Urinary bladder (tissue), 4 donors: ENCODE measurements around the gene ANKRD17. TPM values are rescaled to one million over a fixed set of nuclear protein-coding genes. Genes with fewer than 3 reads are reported as not detected.
"Not testable (repeated sequence)": the region's sequence is repeated elsewhere in the genome, so short reads cannot be mapped to it uniquely, and the experiment has no call there.

ENCODE experiments used
- DNase-seq: peaks from one replicate; pipeline ENCODE4 v3.0.0-alpha.2; 2015; ENCODE audit errors: extremely low spot score
- H3K27ac ChIP-seq: one replicate; pipeline ENCODE4 v1.5.1; 2013; ENCODE audit warnings: low read depth, mild to moderate bottlenecking, moderate library complexity
- H3K36me3 ChIP-seq: one replicate; pipeline ENCODE4 v1.6.1; 2013; ENCODE audit warnings: mild to moderate bottlenecking, moderate library complexity; ENCODE audit not compliant: insufficient read depth
- H3K4me1 ChIP-seq: one replicate; pipeline ENCODE4 v1.6.1; 2013; ENCODE audit warnings: mild to moderate bottlenecking, moderate library complexity; ENCODE audit not compliant: insufficient read depth
- H3K4me3 ChIP-seq: one replicate; pipeline ENCODE4 v1.5.1; 2013; ENCODE audit warnings: low read depth, low read length
- WGBS: extraction: QIAGEN DNeasy Blood & Tissue Kit; methylation state at CpG from one replicate; pipeline ENCODE4 v1.1.7; 2013; 5-methylcytosine and 5-hydroxymethylcytosine counted together
- polyA plus RNA-seq: library from polyadenylated mRNA; stranded (reverse); fragments of 200-250 nt; gene quantifications from one replicate; pipeline ENCODE4 v1.2.3, GENCODE V29; 2013
- total RNA-seq: library from RNA; depleted of rRNA; stranded (reverse); fragments of >200 nt; gene quantifications from one replicate; pipeline ENCODE4 v1.2.3, GENCODE V29; 2014
- donor health status: healthy with polysubstance abuse.
- donor health status: healthy.

Gene ANKRD17
- total RNA-seq (74.8 TPM), polyA plus RNA-seq (18.3 TPM)

GRCh38 chr4:73258686-73259570 is at the start of gene ANKRD17:
ANKRD17 (minus strand) TSS chr4:73258798; CDS start chr4:73258668, 130 bp downstream.
- H3K27ac ChIP-seq, result peak within 1 kb of the TSS; percentile 100
- WGBS, result under 1% methylated on average over 80 of the region's 80 CpGs
- H3K4me1 ChIP-seq, result no peaks in the 10 kb centered on the region
- H3K36me3 ChIP-seq, result peaks cover 2% of the 10 kb centered on the region
- DNase-seq, result peak; percentile 89
- H3K4me3 ChIP-seq, result peak within 1 kb of the TSS; percentile 97

- no peak for DNase-seq
- WGBS, result 55% methylated on average over 3 of the region's 3 CpGs
- Histone ChIP-seq H3K4me1 (no peaks in the 10 kb centered on the region), H3K4me3 (no peak overlapping the region), H3K36me3 (no peaks in the 10 kb centered on the region), H3K27ac (no peak overlapping the region)
These were observed 49.7 kb upstream of the ANKRD17 start for GRCh38 chr4:73308286-73308685.

GRCh38 chr4:73303711-73304110 is 45.1 kb upstream of the ANKRD17 start:
- Histone ChIP-seq H3K4me1 (no peaks in the 10 kb centered on the region), H3K27ac (no peak overlapping the region), H3K4me3 (no peak overlapping the region), H3K36me3 (no peaks in the 10 kb centered on the region)
- 88% methylated on average over 4 of the region's 4 CpGs for WGBS
- no peak for DNase-seq

GRCh38 chr4:73299548-73300280 is 41.1 kb upstream of the ANKRD17 start:
- Histone ChIP-seq H3K27ac (no peak overlapping the region), H3K4me3 (no peak overlapping the region), H3K36me3 (no peaks in the 10 kb centered on the region), H3K4me1 (no peaks in the 10 kb centered on the region)
- no peak for DNase-seq
- WGBS, result 94% methylated on average over 25 of the region's 25 CpGs

GRCh38 chr4:73292661-73293060 is 34.1 kb upstream of the ANKRD17 start:
- not testable (repeated sequence) for H3K27ac ChIP-seq, DNase-seq, H3K4me1 ChIP-seq, H3K4me3 ChIP-seq, H3K36me3 ChIP-seq
- 87% methylated on average over 9 of the region's 9 CpGs for WGBS

- Histone ChIP-seq H3K4me1 (no peaks in the 10 kb centered on the region), H3K27ac (no peak overlapping the region)
- 93% methylated on average over 5 of the region's 5 CpGs for WGBS
These were observed 23.4 kb upstream of the ANKRD17 start for GRCh38 chr4:73281982-73282381.

GRCh38 chr4:73281396-73281795 is 22.8 kb upstream of the ANKRD17 start:
- Histone ChIP-seq H3K27ac (no peak overlapping the region), H3K36me3 (no peaks in the 10 kb centered on the region), H3K4me1 (no peaks in the 10 kb centered on the region), H3K4me3 (no peak overlapping the region)
- no peak for DNase-seq
- 97% methylated on average over 2 of the region's 2 CpGs for WGBS

More at GRCh38 chr4:73281982-73282381, 23.4 kb upstream of the ANKRD17 start:
- no peak overlapping the region for H3K4me3 ChIP-seq
- H3K36me3 ChIP-seq, result no peaks in the 10 kb centered on the region
- no peak for DNase-seq

- Histone ChIP-seq H3K36me3 (no peaks in the 10 kb centered on the region), H3K4me3 (no peak overlapping the region), H3K4me1 (no peaks in the 10 kb centered on the region), H3K27ac (no peak overlapping the region)
- WGBS, result 98% methylated on average over 1 of the region's 1 CpG
- no peak for DNase-seq
These were observed 18.6 kb upstream of the ANKRD17 start for GRCh38 chr4:73277201-73277600.

- WGBS, result 95% methylated on average over 1 of the region's 1 CpG
- H3K4me3 ChIP-seq, result no peak overlapping the region
- no peak for DNase-seq
- no peak overlapping the region for H3K27ac ChIP-seq
- H3K36me3 ChIP-seq, result no peaks in the 10 kb centered on the region
- H3K4me1 ChIP-seq, result no peaks in the 10 kb centered on the region
These were observed 16.7 kb upstream of the ANKRD17 start for GRCh38 chr4:73275318-73275654.

- Histone ChIP-seq H3K4me3 (no peak overlapping the region), H3K27ac (no peak overlapping the region), H3K36me3 (no peaks in the 10 kb centered on the region), H3K4me1 (no peaks in the 10 kb centered on the region)
- DNase-seq, result no peak
These were observed 14.2 kb upstream of the ANKRD17 start for GRCh38 chr4:73272816-73273215.

GRCh38 chr4:73267050-73267449 is 8.5 kb upstream of the ANKRD17 start:
- H3K4me3 ChIP-seq, result no peak overlapping the region
- no peak for DNase-seq
- peaks cover 2% of the 10 kb centered on the region for H3K36me3 ChIP-seq
- 90% methylated on average over 2 of the region's 2 CpGs for WGBS
- no peak overlapping the region for H3K27ac ChIP-seq
- no peaks in the 10 kb centered on the region for H3K4me1 ChIP-seq

GRCh38 chr4:73259571-73260090 is 1.0 kb upstream of the ANKRD17 start:
- peak; percentile 31 for DNase-seq
- no peaks in the 10 kb centered on the region for H3K4me1 ChIP-seq

GRCh38 chr4:73258436-73258685 is 237 bp downstream of the ANKRD17 start:
- no peaks in the 10 kb centered on the region for H3K36me3 ChIP-seq
- peak; percentile 13 for DNase-seq
- peak overlapping the region; percentile 100 for H3K27ac ChIP-seq
- WGBS, result under 1% methylated on average over 30 of the region's 30 CpGs
- peak overlapping the region; percentile 97 for H3K4me3 ChIP-seq
- no peaks in the 10 kb centered on the region for H3K4me1 ChIP-seq

More at GRCh38 chr4:73259571-73260090, 1.0 kb upstream of the ANKRD17 start:
- 1% methylated on average over 8 of the region's 8 CpGs for WGBS
- Histone ChIP-seq H3K27ac (peak overlapping the region; percentile 100), H3K4me3 (peak overlapping the region; percentile 97), H3K36me3 (peaks cover 2% of the 10 kb centered on the region)
